SHP77 (cell line): ENCODE data around the gene EBF3.
"Not testable (repeated sequence)": the region's sequence is repeated elsewhere in the genome, so short reads cannot be mapped to it uniquely, and the experiment has no call there.

Experiments used
- DNase-seq, 2 experiments: peaks; one replicate each; lab custom pipeline; 2025; lab: John Stamatoyannopoulos, UW

The EBF3 gene

DNA sequence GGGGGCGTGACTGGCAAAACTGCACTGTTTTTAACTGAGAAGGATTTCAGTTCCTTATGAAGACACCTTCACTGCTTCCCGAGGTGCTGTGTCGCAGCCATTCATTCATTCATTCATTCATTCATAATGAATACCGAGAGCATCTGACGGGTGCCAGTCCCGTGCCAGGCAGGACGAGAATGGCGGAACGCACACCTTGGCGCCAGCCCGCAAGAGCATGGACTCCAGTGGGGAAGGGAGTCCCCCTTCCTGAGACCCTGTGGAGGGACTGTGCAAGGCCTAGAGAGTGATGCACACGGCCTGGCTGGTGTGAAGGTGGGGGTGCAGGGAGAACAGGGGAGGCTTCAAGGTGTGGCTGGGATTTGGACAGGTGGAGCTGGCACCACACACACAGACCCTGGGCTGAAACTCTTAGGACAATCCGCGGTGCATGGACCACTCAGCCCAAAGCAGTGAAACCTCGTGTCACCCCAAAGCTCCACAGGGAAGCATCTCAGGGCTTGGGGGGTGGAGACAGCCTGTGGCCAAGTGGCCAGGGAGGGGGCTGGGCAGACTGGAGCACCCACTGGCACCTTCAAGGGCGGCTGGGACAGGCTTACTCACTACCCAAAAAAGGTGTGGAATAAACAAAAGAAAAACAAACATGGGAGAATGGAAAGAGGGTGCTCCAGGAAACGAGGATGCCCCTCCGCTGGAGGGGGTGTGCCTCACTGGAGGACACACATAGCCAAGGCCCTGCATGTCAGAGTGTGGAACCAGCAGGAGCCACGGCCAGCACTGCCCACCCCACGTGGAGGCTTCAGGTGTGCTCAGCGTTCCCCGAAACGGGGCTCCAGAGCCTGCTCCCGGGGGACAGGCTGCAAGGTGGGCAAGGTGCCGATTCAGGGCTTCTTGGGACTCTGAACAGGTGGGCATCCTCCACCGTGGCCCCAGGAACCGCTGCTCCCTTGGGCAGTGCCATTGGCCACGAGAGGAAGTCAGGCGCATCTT is 37.7 kb downstream of the EBF3 start:
- DNase-seq, result no peak

DNA sequence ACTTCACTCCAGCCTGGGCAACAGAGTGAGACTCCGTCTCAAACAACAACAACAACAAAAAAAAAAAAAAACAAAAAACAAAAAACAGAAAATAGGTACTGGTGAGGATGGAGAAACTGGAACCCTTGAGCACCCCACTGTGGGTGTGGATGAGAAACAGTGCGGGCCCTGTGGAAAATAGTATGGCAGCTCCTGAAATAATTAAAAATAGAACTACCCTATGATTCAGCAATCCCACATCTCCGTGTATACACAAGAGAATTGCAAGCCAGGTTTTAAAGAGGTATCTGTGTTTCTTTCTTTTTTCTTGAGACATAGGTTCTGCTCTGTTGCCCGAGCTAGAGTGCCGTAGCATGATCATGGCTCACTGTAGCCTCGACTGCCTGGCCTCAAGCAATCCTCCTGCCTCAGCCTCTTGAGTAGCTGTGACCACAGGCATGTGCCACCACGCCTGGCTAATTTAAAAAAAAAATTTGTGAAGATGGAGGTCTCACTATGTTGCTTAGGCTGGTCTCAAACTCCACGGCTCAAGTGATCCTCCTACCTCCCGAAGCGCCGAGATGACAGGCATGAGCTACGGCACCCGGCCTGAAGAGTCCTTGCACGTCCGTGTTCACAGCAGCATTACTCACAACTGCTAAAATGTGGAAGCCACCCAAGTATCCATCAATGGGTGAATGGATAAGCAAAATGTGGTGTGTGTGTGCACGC is 39.5 kb downstream of the EBF3 start:
- DNase-seq, result no peak

DNA sequence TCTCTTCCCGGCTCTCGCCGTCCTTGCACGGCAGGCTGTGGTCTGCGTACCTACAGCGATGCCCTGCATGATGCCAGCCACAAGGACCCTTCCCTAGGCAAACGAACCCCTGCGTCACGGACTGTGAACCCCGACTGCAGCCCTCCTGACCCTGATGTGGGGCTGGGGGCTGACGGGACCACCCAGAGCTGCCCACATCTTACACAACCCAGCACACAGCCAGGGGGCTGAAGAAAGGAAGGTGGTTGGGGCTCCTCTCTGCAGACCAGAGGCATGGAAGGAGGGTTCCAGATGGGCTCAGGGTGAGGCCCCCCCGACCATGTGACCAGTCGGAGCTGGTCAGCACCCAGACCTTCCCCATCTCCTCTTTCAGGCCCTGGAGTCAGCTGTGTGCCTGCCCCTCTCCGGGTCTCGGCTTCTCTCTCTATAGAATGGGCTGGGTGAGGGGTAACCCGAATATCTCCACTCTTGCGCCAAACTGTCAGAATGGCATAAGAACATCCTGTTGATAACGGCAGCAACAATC is 41.4 kb downstream of the EBF3 start:
- no peak for DNase-seq

DNA sequence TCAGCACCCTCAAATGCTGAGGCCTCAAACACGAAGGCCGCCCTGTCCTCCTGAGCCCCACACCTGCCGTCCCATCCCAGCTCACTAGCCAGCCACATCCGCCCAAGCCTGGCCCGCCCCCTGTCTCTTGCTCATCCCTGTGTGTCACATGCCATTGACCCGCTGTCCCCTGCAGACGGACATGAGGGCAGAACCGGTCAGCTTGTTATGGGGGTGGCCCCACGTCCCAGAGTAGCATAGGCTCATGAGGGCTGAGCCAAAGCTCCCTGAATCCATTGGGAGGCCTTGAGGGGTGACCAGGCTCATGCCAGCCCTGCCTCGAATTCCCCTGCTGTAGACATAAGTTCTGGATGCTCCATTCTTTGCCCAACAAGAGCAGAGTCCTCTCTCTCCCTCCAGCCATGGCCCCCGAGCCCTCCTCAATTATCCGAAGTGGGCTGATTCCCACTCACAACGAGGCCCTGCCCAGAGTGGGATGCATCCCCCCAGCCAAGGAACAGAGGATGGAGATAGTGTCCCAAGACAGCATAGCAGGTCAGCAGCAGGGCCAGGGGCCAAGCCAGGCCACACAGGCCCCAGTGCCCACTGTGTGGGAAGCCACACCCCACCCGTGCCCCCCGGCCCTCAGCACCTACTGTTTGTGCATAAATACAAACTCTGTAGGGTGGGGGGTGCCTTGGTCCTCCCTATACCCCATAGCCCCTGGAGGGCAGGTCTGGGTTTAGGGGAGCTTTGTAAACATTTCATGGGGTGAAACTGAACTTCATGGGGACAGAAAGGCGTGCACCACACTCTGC is 42.1 kb downstream of the EBF3 start:
- DNase-seq, result no peak

DNA sequence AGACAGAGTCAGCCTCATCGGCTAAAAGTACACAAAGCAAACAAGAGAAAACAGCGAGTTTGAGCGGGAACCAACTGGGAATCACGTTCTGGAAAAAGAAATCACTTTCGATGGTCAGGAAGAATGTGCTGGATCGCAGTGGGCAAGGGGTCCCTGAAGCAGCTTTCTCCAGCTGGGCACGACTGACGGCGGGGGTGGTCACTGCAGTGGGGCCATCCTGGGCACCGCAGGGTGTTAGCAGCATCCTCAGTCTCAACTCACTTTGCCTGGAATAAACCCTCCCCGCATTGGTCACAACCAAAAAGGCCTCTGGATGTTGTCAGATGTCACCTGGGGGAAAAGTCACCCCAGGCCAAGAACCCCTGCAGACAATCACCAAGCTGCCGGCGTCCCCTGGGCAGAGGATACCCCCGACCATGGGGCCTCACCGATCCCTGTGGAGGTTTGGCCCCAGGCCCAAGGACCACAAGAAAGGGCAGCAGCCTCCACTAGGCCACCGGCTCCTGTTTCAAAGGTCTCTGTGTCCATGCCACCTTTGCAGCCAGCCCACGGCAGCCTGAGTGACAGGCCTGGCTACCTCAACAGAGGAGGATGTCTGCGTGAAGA is 42.9 kb downstream of the EBF3 start:
- DNase-seq, result no peak

DNA sequence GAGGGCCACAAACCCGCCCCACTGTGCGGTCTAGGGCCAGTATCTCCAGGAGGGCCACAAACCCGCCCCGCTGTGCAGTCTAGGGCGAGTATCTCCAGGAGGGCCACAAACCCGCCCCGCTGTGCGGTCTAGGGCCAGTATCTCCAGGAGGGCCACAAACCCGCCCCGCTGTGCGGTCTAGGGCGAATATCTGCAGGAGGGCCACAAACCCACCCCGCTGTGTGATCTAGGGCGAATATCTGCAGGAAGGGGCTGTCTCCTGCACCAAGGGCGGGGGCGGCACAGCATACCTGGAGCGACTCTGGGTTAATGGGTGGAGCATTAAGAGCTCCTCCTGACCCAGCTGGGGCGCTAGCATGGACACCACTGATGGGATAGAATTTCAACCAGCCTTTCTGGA is 43.9 kb downstream of the EBF3 start:
- DNase-seq, result not testable (repeated sequence)

DNA sequence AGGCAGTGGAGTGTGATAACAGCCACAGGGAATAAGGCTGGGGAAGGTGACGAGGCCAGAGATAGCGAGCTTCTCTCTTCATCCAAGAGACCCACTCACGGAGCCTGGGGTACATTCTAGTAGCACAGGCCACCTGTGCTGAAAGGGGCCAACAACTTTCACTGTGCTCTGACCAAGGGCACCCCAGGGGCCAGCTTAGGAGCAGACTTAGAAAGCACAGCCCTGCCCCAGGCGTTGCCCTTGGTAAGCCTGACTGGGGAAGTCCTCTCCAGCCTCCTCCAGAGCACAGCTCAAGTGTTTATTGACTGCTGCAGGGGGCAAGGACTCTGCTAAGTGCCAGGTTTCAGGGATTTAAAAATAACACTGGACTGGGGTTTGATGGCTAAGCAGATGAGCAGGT is 44.7 kb downstream of the EBF3 start:
- DNase-seq, result no peak

DNA sequence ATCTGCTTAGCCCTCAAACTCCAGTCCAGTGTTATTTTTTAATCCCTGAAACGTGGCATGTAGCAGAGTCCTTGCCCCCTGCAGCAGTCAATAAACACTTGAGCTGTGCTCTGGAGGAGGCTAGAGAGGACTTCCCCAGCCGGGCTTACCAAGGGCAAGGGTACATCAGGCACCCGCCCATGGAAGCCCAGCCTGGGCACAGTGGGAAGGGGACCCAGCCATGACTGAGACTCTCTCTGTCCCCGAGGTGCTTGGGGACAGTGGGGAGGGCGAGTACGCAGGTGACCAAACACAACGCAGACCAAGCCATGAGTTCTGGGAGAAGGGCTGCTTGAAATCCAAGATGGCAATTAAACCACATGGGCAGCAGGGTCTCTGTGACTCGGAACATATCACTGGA is 45.2 kb downstream of the EBF3 start:
- no peak for DNase-seq

DNA sequence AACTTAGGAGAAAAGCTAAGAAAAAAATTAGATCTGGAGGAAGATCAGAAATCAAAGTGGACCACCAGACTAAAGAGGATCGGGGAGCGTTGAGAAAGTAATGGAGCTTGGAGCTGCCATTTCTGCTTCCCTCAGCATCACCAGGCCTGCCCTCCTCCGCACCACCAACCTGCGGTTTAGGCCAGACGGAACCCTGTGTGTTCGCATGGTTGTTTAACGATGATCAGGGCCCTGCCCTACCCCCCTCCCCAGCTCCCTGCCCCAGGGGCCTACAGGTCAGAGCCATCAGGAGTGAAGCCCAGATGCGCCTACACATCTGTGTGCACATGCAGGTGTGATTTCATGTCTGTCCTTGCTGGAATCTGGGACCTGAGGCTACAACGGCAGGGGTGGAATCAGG is 45.7 kb downstream of the EBF3 start:
- DNase-seq, result no peak

DNA sequence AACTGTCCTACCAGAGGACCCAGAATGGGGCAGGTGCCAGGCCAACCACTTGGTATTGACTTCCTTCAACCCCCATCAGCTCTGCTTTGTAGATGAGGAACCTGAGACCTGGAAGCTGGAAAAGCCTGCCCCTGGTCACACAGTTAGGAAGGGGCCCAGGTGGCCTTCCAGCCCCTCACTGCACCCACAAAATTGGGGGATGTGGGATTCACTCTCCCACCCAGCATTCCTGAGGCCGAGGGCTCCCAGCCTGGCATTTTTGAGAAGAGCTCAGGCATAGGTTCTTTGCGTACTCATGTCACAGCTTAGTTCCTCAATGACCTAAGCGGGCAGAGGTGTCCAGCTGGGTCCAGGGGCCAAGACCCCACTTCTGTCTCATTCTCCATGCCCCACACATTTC is 46.1 kb downstream of the EBF3 start:
- DNase-seq, result no peak

DNA sequence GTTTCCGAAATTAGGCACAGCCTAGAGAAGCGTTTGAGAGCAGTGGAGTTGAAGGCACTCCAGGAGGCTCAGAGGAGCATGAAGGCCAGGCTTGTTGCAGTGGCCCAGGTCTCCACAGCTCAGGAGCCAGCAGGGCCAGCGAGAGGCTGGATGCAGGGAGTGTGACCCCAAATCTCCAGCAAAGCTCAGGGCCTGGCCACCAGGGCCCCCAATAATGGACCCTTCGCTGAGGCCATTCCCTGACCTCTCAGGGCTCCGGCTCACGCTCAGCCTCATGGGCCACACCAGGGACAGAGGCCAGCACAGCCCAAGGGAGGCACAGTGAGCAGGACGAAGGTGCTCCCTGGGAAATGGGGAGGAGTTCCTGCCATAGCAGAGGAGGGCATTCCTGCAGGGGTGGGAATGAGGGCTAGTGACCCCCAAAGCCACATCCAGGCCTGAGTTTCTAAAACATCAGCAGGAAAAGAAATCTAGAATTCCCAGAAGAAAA is 47.5 kb downstream of the EBF3 start:
- DNase-seq, result no peak

DNA sequence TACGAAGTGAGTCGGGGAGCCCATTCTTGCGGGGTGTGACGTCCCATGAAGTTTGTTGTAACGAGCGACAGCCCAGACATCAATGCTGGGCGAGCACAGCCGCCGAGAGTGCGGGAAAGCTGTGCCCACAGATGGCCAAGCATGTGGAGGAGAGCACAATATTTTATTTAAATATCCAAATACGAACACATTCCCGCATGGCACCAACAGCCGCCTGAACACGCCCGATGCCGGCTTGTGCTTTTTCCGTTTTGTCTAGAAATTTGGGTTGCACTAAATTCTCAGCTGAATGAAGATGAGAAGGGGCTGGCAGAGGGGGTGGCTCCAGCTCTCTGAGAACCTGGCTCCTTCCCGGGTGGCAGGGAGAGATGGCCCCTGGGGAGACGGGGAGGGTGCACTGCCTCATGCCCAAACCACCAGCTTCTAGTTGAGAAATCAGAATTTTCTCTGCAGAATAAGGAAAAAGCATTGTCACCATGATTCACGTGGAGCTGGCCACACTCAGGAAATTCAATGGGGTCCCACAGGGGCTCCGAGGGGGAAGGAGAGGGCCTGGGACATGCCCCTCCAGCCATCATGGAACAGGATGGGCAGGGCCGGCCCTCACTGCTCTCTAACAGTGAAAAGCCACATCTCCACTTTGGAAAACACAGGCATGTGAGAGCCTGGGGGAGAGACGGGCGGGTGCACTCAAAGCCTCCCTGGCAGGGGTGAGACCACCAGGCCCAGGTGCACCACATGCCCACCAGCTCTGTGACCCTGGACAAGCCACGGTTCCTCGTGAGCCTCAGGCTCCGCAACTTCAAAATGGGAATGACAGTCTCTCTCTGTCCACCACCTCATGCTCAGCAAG is 48.3 kb downstream of the EBF3 start:
- DNase-seq, result no peak

DNA sequence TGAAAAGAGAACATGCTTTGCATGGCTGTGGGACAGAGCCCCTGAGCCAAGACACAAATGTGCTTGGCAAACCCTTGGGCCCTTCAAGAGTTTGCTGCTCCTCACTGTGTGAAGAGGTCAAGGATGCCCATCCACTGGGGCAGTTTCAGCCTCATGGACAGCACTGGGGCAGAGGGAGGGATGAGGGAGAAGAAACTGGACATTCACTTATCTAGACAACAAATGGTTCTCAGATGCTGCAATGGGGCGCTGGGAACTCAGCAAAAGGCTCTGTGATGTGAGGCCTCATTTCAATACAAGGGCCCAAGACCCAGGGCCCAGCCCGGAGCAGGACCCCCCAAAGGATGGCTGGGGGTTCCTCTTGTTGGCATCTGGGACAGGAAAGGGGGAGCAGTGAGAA is 49.1 kb downstream of the EBF3 start:
- DNase-seq, result no peak

DNA sequence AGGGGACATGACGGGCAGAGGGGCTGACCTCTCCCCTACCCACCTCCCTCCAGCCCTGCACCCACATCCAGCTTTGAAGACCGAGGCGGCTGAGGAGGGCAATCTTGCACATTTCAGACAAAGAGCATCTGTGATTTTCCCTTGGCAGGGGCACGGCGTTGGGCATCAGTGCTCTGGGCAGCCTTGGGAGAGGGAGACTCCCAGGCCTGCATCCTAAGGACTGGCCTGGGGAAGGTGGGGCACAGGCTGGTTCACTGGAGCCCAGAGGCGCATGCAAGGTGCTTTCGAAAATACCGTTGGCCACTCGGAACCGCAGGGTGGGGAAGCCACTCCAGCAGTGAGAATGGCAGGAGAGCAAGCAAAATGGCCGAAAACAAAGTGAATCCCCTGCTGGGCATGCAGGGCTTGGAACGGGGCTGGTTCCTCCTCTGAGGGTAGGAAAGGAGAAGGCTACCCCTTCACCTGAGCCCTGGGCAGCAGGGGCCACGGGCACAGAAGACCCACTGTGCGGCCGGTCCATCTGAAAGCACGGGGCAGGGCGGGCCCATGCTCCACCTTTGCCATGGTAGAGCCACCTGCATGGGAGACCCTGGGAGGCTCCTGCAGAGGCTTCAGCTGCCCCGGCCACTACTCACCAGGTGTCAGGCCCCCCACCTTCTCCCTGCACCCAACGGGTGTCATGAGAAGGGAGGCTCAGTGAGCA is 49.8 kb downstream of the EBF3 start:
- no peak for DNase-seq

DNA sequence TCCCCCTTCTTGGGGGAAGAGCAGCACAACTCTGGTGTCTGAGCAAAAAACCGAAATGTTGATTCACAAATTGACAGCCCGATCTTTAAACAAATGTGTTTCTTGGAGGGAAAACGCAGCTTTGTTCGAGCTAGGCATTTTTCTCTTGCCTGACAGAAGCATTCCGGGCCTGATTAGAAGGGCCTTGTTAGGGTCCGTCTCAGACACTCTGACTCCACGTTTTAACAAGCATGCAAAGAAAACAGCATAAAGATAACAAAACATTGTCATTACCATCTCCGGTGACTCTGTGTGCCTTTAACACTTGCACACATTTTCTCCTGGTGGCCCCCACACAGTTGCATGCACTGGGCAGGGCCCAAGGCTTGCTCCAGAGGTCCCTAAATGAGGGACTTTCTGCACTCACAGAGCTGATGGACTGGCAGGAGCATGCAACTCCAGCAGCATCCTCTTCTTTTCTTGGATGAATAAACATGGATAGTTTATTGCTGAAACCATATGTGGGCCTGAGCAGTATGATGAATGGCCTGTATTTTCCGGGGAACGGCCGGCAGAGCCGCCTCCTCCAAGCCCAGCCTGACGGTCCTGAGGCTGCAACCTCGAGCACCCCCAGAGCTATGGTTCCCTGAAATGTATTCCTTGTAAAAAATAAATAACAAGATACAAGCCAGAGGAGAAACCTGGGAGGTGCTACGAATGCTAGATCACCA is 50.9 kb downstream of the EBF3 start:
- DNase-seq, result no peak

DNA sequence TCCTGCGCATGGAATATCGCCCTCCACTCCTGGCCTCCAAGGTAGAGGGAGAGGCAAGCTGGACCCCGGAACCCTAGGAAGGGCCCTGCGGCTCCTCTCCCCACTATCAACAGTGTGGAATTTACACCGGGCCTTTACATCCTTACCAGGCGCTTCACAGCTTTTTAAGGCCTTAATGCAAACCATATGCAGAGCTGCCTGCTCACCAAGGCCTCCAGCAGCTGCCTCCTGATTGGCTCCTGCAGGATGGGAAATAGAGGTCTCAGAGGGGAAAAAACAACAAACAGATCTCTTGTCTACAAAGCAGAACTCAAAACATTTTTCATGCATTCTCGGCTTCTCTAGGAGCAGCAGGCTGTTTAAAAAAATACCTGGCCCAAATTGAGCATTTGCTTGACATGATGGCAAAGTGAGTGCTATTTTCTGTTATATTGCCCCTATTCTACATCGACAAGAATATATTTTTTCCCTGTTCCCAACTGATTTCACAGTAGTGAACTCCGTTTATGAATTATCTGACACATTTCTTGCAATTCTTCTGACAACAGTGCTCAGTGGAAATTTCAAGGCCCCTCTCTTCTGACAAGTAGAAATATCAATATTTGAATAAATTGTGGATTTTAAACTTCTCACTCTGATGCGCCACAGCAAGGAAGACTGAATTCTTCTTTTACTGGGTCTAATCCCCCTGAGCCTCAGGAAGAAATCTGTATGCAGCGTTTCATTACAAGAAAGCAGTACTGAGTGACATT is 51.7 kb downstream of the EBF3 start:
- no peak for DNase-seq

DNA sequence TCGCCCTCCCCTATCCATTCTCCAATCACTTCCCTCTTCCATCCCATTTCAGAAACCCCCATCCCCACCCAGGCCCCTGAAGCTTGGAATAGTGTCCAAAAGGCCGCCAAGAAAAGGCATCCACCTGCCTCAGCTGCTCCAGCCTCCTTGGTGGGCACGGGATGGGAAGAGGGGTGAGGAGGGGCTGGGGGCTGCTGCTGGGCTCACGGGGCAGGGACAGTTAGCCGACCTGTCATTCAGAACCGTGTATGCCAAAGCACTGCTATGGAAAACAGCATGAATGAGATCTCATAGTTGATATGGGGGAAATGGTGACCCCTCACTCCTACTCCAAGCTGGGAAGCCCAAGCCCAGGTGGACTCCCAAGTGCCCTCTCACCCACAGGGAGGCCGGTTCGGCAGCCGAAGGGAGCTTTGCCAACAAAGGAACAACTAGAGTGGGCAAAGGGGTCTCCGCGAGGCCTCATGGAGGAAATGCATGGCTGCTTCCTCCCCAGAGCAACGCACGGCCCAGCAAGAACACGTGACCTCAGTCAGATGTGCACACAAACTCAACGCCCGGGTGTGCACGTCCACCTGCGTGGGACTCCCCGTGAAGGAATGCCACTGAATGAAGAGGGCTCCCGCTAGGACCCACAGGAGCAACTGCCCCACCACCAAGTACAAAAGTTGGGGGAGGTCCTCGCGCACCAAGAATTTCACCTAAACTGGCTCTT is 52.5 kb downstream of the EBF3 start:
- DNase-seq, result no peak

DNA sequence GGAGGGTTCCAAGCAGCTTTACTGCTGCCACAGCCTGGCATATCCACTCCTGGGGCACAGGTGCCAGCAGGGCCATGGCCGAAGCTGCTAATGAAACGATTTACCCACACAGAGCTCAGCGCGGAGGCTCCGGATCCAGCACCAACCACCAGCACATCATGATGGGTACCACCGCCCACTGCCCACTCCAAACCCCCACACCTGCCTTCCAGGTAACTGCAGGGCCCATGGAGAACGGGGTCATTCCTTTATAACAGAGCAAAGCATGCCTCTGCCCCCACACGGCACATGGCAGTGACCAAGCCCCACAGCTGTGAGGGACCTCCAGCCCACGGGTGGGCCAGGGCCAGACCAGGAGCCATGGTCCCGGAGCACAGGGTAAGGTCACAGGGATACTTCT is 53.2 kb downstream of the EBF3 start:
- no peak for DNase-seq
